ENCODE measurements around the gene CPA1. TPM values are rescaled to one million over a fixed set of nuclear protein-coding genes. Genes with fewer than 3 reads are reported as not detected.
A peak's percentile ranks its signal among the peaks of the same experiment; 100 is the strongest.

Gene CPA1
- total and polyA plus RNA-seq, 10 donors = 0.79 to 8.1 (median 2.2) TPM

- 84 to 92% (median 87%) methylated on average over 6 of the region's 6 CpGs for WGBS, 5 donors
- H3K27me3 ChIP-seq (replicated peaks in 1 of 7) = no peaks in the 10 kb centered on the region
- intact Hi-C loops (cut with DNase I; ENCODE audit: low total_unique reads) = no loop called here
- no peak overlapping the region for H3K4me3 ChIP-seq
- H3K9me3 ChIP-seq = peaks cover 0 to 20% (median 15%) of the 10 kb centered on the region in 8 donors
- no peaks in the 10 kb centered on the region for H3K36me3 ChIP-seq
- peaks cover 0 to 43% (median 22%) of the 10 kb centered on the region in 6 donors for H3K4me1 ChIP-seq
- DNase-seq = no peak
- TF ChIP-seq POLR2AphosphoS5 (IDR thresholded peaks at IDR 0.05) = no peak
- no peak for TF ChIP-seq CTCF (IDR thresholded peaks at IDR 0.05 in 8 of 11, conservative IDR thresholded peaks at IDR 0.05 in 3 of 11)
- TF ChIP-seq POLR2A (IDR thresholded peaks at IDR 0.05) = no peak
- H3K27ac ChIP-seq = no peak overlapping the region
Observed at GRCh38 chr7:130377178-130377577, 3.1 kb upstream of the CPA1 start.

GRCh38 chr7:130379019-130379418, 1.3 kb upstream of the CPA1 start:
- Histone ChIP-seq H3K27me3 (replicated peaks in 1 of 7) (no peaks in the 10 kb centered on the region), H3K27ac (peak overlapping the region in 3 of 8 donors; percentile 58 to 71 (median 60)), H3K4me1 (peaks cover 0 to 27% (median 14%) of the 10 kb centered on the region in 6 donors), H3K4me3 (no peak overlapping the region), H3K36me3 (no peaks in the 10 kb centered on the region), H3K9me3 (peaks cover 0 to 20% (median 15%) of the 10 kb centered on the region in 8 donors)
- WGBS, 5 donors = 79 to 94% (median 86%) methylated on average over 7 of the region's 7 CpGs
- TF ChIP-seq CTCF (IDR thresholded peaks at IDR 0.05 in 8 of 11, conservative IDR thresholded peaks at IDR 0.05 in 3 of 11) (no peak), POLR2A (IDR thresholded peaks at IDR 0.05) (no peak), POLR2AphosphoS5 (IDR thresholded peaks at IDR 0.05) (no peak)
- DNase-seq = no peak
- intact Hi-C loops (cut with DNase I; ENCODE audit: low total_unique reads) = no loop called here

DNA sequence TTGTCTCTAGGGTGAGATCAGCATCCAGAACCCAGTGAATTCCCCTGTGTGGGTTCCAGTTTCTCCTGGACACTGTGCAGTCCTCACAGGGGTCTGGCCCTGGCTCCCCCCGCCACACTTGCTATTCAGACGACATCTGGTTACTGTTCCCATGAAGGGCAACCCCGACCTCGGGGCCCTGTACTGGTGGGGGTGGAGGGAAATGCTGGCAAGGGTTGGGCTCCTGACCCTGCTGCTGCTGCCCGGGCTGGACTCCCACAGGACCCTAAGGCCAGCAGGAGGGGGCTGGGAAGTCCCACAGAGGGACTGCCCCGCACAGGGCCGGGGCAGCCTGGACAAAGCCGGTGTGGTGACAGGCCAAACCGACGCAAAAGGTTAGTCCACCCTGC, 768 bp upstream of the CPA1 start:
- Histone ChIP-seq H3K9me3 (peaks cover 0 to 20% (median 15%) of the 10 kb centered on the region in 8 donors), H3K4me3 (no peak overlapping the region), H3K4me1 (peaks cover 0 to 27% (median 13%) of the 10 kb centered on the region in 6 donors), H3K36me3 (no peaks in the 10 kb centered on the region), H3K27ac (peak overlapping the region in 7 of 8 donors; percentile 35 to 71 (median 52)), H3K27me3 (replicated peaks in 1 of 7) (no peaks in the 10 kb centered on the region)
- 55 to 89% (median 71%) methylated on average over 7 to 10 of the region's 10 CpGs for WGBS, 5 donors
- no peak for DNase-seq
- no peak for TF ChIP-seq POLR2AphosphoS5 (IDR thresholded peaks at IDR 0.05)
- TF ChIP-seq POLR2A (IDR thresholded peaks at IDR 0.05) = no peak
- no peak for TF ChIP-seq CTCF (IDR thresholded peaks at IDR 0.05 in 8 of 11, conservative IDR thresholded peaks at IDR 0.05 in 3 of 11)
- intact Hi-C loops (cut with DNase I; ENCODE audit: low total_unique reads) = no loop called here

DNA sequence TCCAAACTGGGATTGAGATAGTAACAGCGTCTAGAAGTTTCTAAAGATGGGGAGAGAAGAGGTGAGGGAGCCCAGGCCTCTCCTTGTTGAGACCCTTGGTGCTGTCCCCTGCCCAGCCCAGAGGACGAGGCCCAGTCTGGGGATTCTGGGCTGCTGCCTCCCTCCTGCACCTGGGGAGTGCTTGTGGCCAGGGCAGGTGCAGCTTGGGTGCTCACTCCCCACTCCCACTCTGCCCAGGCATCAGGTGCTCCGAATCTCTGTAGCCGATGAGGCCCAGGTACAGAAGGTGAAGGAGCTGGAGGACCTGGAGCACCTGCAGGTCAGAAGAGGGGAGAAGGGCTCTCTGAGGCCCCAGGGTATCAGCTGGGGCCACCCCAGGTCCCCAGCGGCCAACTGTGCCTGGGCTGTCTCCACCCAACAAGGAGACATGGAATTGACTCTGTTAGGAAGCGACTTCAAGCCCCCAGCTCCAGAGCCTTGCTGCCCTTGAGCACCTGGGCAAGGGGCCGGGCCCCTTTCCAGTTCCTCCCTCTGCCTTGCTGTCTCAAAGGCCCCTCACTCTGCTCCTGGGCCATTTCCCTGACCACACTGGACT, 664 bp downstream of the CPA1 start:
- Histone ChIP-seq H3K36me3 (no peaks in the 10 kb centered on the region), H3K9me3 (peaks cover 0 to 16% (median 14%) of the 10 kb centered on the region in 8 donors), H3K27ac (peak overlapping the region in 3 of 8 donors; percentile 41 to 71 (median 60)), H3K4me1 (peaks cover 0 to 36% (median 16%) of the 10 kb centered on the region in 6 donors), H3K27me3 (replicated peaks in 1 of 7) (no peaks in the 10 kb centered on the region), H3K4me3 (no peak overlapping the region)
- no peak for DNase-seq
- no peak for TF ChIP-seq POLR2A (IDR thresholded peaks at IDR 0.05)
- no peak for TF ChIP-seq CTCF (IDR thresholded peaks at IDR 0.05 in 8 of 11, conservative IDR thresholded peaks at IDR 0.05 in 3 of 11)
- TF ChIP-seq POLR2AphosphoS5 (IDR thresholded peaks at IDR 0.05) = no peak
- intact Hi-C loops (cut with DNase I; ENCODE audit: low total_unique reads) = no loop called here
- WGBS, 5 donors = 83 to 97% (median 93%) methylated on average over 6 to 7 of the region's 7 CpGs
